Heart left ventricle (tissue), 16 donors: ENCODE measurements around the gene PRDM7. TPM values are rescaled to one million over a fixed set of nuclear protein-coding genes. Genes with fewer than 3 reads are reported as not detected.
"Not testable (repeated sequence)": the region's sequence is repeated elsewhere in the genome, so short reads cannot be mapped to it uniquely, and the experiment has no call there.

Experiments used
- ATAC-seq, 4 donors: fragments of 200-7000 bp; cut with Tn5 transposase; one replicate each; pipeline ENCODE4 v1.9.1; 2020 to 2022; ENCODE audit warnings: moderate library complexity in 4 of 4, mild to moderate bottlenecking in 3 of 4, moderate number of reproducible peaks in 1 of 4
- DNase-seq, 5 donors: peaks; one replicate each; pipeline ENCODE4 v3.0.0-alpha.2; 2020
- H3K27ac ChIP-seq, 12 donors: fragments of 200-600 bp; sonication (generic) in 4 of 12; one replicate each; pipeline versions ENCODE4 v1.5.0 to v1.8.0; 2016 to 2022; ENCODE audit warnings: mild to moderate bottlenecking in 2 of 12
- H3K27me3 ChIP-seq, 9 donors: fragments of 200-600 bp; sonication (generic) in 2 of 9; one replicate each; pipeline versions ENCODE4 v1.5.1 to v1.8.0; 2016 to 2022; ENCODE audit warnings: mild to moderate bottlenecking in 3 of 9
- H3K36me3 ChIP-seq, 9 donors: fragments of 200-600 bp; sonication (generic) in 2 of 9; one replicate each; pipeline versions ENCODE4 v1.5.0 to v1.8.0; 2018 to 2022; ENCODE audit warnings: mild to moderate bottlenecking in 2 of 9
- H3K4me1 ChIP-seq, 12 donors: fragments of 200-600 bp; sonication (generic) in 4 of 12; one replicate each; pipeline versions ENCODE4 v1.5.0 to v1.8.0; 2016 to 2022; ENCODE audit warnings: mild to moderate bottlenecking in 3 of 12
- H3K4me3 ChIP-seq, 12 donors: fragments of 200-600 bp; sonication (generic) in 4 of 12; one replicate each; pipeline versions ENCODE4 v1.5.0 to v1.8.0; 2017 to 2022; ENCODE audit warnings: mild to moderate bottlenecking in 9 of 12, moderate library complexity in 4 of 12
- H3K9me3 ChIP-seq, 12 donors: fragments of 200-600 bp; sonication (generic) in 4 of 12; one replicate each; pipeline versions ENCODE4 v1.5.0 to v1.8.0; 2016 to 2022; ENCODE audit warnings: mild to moderate bottlenecking in 1 of 12
- WGBS, 4 donors: extraction: QIAGEN DNeasy Blood & Tissue Kit in 2 of 4; methylation state at CpG; one replicate each; pipeline versions ENCODE4 v1.1.5 to v1.1.7; 2013 to 2018; 5-methylcytosine and 5-hydroxymethylcytosine counted together
- intact Hi-C, 10 donors: fragments of 100-400 bp; cut with DNase I; formaldehyde crosslinking; loops; one replicate each; pipeline versions ENCODE4 v1.11.1 to v1.14.2; 2022
- polyA plus RNA-seq, 2 donors: library from polyadenylated mRNA; stranded (reverse); fragments of 200-250 nt; gene quantifications; one replicate each; pipeline ENCODE4 v1.2.3, GENCODE V29; 2013
- total RNA-seq, 9 donors: library from RNA; depleted of rRNA in 2 of 9; stranded (reverse); fragments of >200 nt in 2 of 9; fragmentation: NEBNext Ultra II Directional in 3 of 9; extraction: Animal tissue kit (Norgen Biotek cat#: 25700) in 3 of 9; gene quantifications; one replicate each; pipeline versions ENCODE4 v1.1.0 to v1.2.4, GENCODE V29; 2016 to 2023
- donor health status: ischemic (EF 13 %, LVEDD 7.1; RV severe dilation, severe dysfunction).
- donor health status: healthy with polysubstance abuse.
- donor health status: DM: no; HTN: yes; CAD: no.
- donor health status: DM: no; HTN: no; CAD: no.
- donor health status: ischemic (EF 25% LVEDD 6.9; RV normal size, moderate dysfunction).
- donor health status: ischemic (EF 25% LVEDD 5.7; RV mildly dilated, moderate dysfunction).
- donor health status: healthy.
- donor health status: DM: yes; HTN: yes; CAD: no.
- donor health status: ischemic (EF 35%, LVEDD 5.7; RV mildly dilated, moderate dysfunction).
- donor health status: nonischemic (EF 11% LVEDD 7.7; RV severe dilation, severe dysfunction).
- donor health status: DM: yes; HTN: yes; CAD: no.
- donor health status: PGD.
- donor health status: ischemic (EF 29% LVEDD 5.4; RV normal size, mild dysfunction).
- donor health status: nonischemic (EF 23%, LVEDD 6.1; RV moderate dilation, normal function).

Gene PRDM7
- total and polyA plus RNA-seq, 11 donors, result not detected

GRCh38 chr16:90100229-90100628 lies 23.1 kb upstream of the PRDM7 start:
- peak overlapping the region in 1 of 12 donors; percentile 83 for H3K27ac ChIP-seq
- DNase-seq, H3K4me1 ChIP-seq, H3K4me3 ChIP-seq, H3K9me3 ChIP-seq, intact Hi-C loops, H3K27me3 ChIP-seq, H3K36me3 ChIP-seq: not testable (repeated sequence)
- WGBS, 4 donors, result 73 to 90% (median 75%) methylated on average over 4 of the region's 5 CpGs
- peak in 1 of 4 donors; percentile 34 for ATAC-seq

GRCh38 chr16:90098936-90099335 lies 21.8 kb upstream of the PRDM7 start:
- intact Hi-C loops, H3K4me3 ChIP-seq, H3K36me3 ChIP-seq, H3K9me3 ChIP-seq, DNase-seq, H3K27me3 ChIP-seq, H3K4me1 ChIP-seq: not testable (repeated sequence)
- WGBS, 4 donors, result 66 to 84% (median 76%) methylated on average over 2 to 3 of the region's 5 CpGs
- H3K27ac ChIP-seq, result peak overlapping the region in 1 of 12 donors; percentile 83
- ATAC-seq, result peak in 3 of 4 donors; percentile 11 to 35 (median 28)

- WGBS, 4 donors, result 69 to 80% (median 75%) methylated on average over 9 of the region's 9 CpGs
- DNase-seq, H3K27me3 ChIP-seq, H3K27ac ChIP-seq, H3K4me1 ChIP-seq, H3K36me3 ChIP-seq, H3K9me3 ChIP-seq, ATAC-seq, H3K4me3 ChIP-seq, intact Hi-C loops: not testable (repeated sequence)
These were observed 20.0 kb upstream of the PRDM7 start for GRCh38 chr16:90097010-90097684.

- H3K4me1 ChIP-seq, H3K4me3 ChIP-seq, ATAC-seq, H3K36me3 ChIP-seq, H3K27ac ChIP-seq, H3K27me3 ChIP-seq, DNase-seq, H3K9me3 ChIP-seq, intact Hi-C loops: not testable (repeated sequence)
- WGBS, 4 donors, result 80 to 91% (median 88%) methylated on average over 3 to 22 of the region's 22 CpGs
These were observed 17.7 kb upstream of the PRDM7 start for GRCh38 chr16:90094791-90095190.

GRCh38 chr16:90094296-90094695 lies 17.2 kb upstream of the PRDM7 start:
- H3K36me3 ChIP-seq, H3K4me1 ChIP-seq, ATAC-seq, H3K4me3 ChIP-seq, H3K9me3 ChIP-seq, H3K27me3 ChIP-seq, DNase-seq, H3K27ac ChIP-seq, intact Hi-C loops: not testable (repeated sequence)
- 94 to 100% (median 95%) methylated on average over 10 to 35 of the region's 35 CpGs; no CpG with 5 or more reads in 1 of the 4 donors for WGBS, 4 donors

- H3K9me3 ChIP-seq, ATAC-seq, DNase-seq, H3K36me3 ChIP-seq, H3K27me3 ChIP-seq, H3K4me3 ChIP-seq, H3K27ac ChIP-seq, intact Hi-C loops, H3K4me1 ChIP-seq: not testable (repeated sequence)
- 84 to 92% (median 90%) methylated on average over 14 to 30 of the region's 30 CpGs for WGBS, 4 donors
These were observed 16.7 kb upstream of the PRDM7 start for GRCh38 chr16:90093799-90094198.

- H3K36me3 ChIP-seq, result not testable (repeated sequence)
- WGBS, 4 donors, result 71 to 79% (median 72%) methylated on average over 4 of the region's 4 CpGs
These were observed 15.7 kb upstream of the PRDM7 start for GRCh38 chr16:90092781-90093180.

More at GRCh38 chr16:90092781-90093180, 15.7 kb upstream of the PRDM7 start:
- H3K27me3 ChIP-seq, H3K27ac ChIP-seq, DNase-seq, intact Hi-C loops, H3K4me3 ChIP-seq, H3K9me3 ChIP-seq, ATAC-seq, H3K4me1 ChIP-seq: not testable (repeated sequence)
